KOPT-K1 (cell line): ENCODE results near the gene RS1.

Source experiments
- H3K27ac ChIP-seq: fragments of 200-600 bp; sonication (generic); 2 replicates; pipeline ENCODE4 v1.5.1; 2016; ENCODE audit warnings: antibody characterized with exemption, mild to moderate bottlenecking, low read depth, low read length; ENCODE audit not compliant: poor library complexity, severe bottlenecking
- H3K36me3 ChIP-seq: fragments of 200-600 bp; sonication (generic); 2 replicates; pipeline ENCODE4 v1.5.1; 2017; ENCODE audit warnings: antibody characterized with exemption, mild to moderate bottlenecking, low read length, moderate library complexity; ENCODE audit not compliant: insufficient read depth
- H3K9me3 ChIP-seq: fragments of 200-600 bp; sonication (generic); 2 replicates; pipeline ENCODE4 v1.5.1; 2017; ENCODE audit warnings: antibody characterized with exemption, low read length, mild to moderate bottlenecking; ENCODE audit not compliant: insufficient read depth, poor library complexity, severe bottlenecking

RS1 gene

DNA sequence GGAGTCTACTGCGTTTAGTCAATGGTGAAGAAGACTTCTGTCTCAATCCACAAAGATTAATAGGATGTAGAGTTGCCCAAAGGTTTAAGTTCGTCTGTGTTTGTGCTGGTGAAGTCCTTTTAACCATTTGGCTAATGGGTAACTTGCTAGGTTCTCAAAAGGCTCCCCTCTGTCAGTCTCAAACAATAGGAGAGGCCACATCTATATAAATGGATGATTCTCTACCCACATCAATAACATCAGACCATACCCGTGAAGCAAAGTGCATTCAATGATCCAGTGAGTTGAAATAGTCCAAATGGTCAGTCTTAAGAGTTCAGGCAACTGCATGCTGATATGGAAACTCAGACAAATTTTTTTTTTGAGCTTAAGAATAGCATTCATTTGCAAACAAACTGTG lies 28.1 kb downstream of the RS1 start:
- Histone ChIP-seq H3K27ac (no peak overlapping the region), H3K36me3 (no peaks in the 10 kb centered on the region), H3K9me3 (no peaks in the 10 kb centered on the region)

DNA sequence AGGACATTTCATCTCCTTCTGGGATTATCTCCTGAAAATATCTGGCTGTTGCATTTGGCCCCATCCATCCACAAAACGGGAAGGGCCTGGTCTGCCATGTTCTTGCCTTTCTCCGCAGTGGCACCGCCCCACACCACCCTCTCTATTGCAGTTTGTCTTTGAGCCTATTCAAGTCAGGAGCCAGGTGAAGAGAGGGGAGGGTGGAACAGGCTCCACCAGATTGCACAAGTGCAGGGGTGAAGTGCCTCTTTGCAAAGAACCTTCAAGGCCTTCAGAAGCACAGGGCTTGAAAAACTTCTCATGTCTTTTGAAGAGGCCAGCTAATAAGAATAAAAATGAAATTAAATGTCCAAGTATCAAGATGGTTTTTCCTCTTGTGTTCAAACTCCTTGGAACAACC lies 28.7 kb downstream of the RS1 start:
- H3K36me3 ChIP-seq: no peaks in the 10 kb centered on the region
- no peaks in the 10 kb centered on the region for H3K9me3 ChIP-seq
- no peak overlapping the region for H3K27ac ChIP-seq

DNA sequence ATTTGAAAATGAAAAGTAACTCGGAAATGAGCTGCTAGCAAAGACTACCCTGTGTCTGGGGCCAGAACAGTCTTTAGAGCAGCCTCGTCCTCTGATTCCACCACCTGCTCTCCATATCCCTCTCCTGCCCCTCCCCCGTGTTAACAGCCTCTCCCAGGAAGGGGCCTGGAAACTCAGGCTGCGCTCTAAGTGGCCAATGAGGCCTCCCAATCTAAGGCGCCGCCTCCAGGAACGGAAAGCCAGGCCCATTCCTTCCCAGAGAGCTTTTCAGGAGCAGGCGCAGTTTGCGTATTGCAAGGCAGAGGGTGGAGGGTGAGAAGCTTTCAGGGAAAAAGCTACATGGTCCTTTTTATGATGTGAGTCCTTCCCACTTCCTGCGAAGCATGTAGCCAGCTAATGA lies 31.2 kb downstream of the RS1 start:
- no peaks in the 10 kb centered on the region for H3K9me3 ChIP-seq
- H3K27ac ChIP-seq: no peak overlapping the region
- no peaks in the 10 kb centered on the region for H3K36me3 ChIP-seq

DNA sequence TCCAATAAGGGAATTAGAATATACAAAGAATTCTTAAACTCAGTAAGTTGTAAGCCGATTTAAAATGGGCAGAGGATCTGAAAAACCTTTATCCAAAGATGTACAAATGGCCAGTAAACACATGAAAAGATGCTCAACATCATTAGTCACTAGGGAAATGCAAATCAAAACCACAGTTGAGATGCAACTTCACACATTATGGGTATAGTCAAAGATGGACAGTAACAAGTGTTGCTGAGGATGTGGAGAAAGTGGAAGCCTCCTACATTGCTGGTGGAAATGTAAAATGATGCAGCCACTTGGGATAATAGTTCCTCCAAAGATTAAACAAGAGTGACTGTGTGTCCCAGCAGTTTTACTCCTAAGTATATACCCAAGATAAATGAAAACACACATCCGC lies 32.6 kb downstream of the RS1 start:
- no peaks in the 10 kb centered on the region for H3K36me3 ChIP-seq
- no peak overlapping the region for H3K27ac ChIP-seq
- no peaks in the 10 kb centered on the region for H3K9me3 ChIP-seq

DNA sequence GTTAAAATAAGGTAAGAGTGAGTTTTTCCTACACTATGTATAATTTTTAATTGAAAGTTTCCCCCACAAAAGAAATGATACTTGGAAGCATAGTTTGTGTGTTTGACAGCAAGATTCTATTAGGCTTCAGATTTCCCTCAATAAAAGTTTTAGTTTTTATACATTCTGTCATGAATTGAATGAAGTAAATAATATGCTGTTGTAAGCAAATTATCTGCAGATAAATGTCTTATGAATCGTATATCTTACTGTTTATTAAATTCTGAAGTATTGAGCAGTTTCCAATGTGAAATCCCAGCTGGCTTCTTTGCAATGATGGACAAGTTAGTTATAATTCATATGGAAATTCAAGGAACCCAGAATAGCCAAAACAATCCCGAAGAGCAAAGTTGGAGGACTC lies 33.5 kb downstream of the RS1 start:
- H3K27ac ChIP-seq: no peak overlapping the region
- H3K9me3 ChIP-seq: no peaks in the 10 kb centered on the region
- no peaks in the 10 kb centered on the region for H3K36me3 ChIP-seq

DNA sequence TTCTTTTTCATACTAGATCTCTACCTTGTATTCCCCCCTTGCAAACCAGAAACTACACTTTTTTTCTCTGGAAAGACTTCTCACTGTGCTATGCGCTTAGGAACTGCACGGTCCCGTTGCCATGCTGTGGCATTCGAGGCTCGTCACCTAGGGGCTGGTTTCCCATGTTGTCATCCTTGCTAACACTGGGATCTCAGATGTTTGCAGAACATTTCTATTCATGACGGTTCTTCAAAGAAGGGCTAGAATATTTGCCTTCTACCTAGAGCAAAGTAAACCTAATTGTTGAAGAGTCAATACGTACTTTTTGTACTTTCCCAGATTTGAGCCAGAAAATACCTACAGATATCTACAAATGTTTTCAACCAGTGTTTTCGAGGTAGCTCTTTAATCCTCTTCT lies 41.0 kb downstream of the RS1 start:
- H3K27ac ChIP-seq: no peak overlapping the region

DNA sequence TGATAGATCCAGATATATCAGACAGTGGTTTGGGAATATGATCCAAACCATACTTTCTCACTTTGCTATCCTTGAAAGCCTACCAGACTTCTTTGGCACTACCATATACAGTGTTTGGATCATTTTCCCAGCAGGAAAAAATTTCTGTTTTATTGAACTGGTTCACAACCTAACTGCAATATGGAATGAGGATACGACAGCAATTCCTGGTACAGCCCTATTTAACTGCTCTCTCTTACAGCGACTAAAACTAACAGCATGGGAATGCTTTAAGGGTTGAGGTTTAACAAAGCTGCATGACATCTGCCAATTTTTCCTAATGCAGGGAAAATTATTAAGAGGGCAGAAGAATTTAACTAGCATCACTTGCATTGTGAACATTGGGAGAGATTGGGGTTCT lies 47.3 kb downstream of the RS1 start:
- H3K9me3 ChIP-seq: no peaks in the 10 kb centered on the region
- no peak overlapping the region for H3K27ac ChIP-seq
- no peaks in the 10 kb centered on the region for H3K36me3 ChIP-seq

More for the DNA sequence above, 41.0 kb downstream of the RS1 start:
- H3K36me3 ChIP-seq: no peaks in the 10 kb centered on the region
- H3K9me3 ChIP-seq: no peaks in the 10 kb centered on the region

DNA sequence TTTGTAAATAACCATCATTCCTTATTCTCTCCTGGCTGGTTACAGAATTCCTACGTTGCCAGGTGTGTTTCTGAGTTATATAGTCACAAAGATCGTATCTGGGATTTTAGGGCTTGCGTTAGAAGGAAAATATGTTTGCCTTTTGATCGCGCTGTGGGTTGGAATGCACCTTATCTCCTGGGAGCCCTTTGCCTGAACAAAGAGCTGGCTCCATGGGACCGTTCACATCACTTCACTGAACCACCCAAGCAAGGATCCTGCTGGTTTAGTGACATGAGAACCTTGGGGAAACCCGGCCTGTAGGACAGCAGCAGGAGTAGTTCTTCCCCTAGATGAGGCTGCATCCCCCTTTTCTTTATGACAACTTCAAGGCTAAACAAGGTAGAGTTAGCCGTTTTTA lies 51.6 kb downstream of the RS1 start:
- Histone ChIP-seq H3K9me3 (no peaks in the 10 kb centered on the region), H3K36me3 (no peaks in the 10 kb centered on the region), H3K27ac (no peak overlapping the region)

DNA sequence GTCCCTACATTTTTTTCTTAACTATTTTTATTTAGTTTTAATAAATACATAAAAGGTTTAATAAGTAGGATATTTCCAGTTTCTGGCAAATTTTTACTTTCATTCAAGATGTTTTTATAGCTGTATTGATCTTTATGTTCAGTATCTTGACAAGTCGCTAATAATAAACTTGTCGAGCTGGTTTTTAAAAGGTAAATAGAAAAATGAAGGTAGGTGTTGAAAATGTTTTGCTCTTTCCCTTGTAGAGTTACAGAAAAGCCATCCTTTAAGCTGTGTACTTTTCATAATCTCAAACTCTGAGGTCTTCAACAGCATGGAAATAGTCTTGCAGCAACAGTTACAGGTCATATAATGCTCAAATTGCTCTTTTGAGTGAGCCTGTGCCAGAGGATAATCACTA lies 52.6 kb downstream of the RS1 start:
- Histone ChIP-seq H3K9me3 (no peaks in the 10 kb centered on the region), H3K27ac (no peak overlapping the region), H3K36me3 (no peaks in the 10 kb centered on the region)

DNA sequence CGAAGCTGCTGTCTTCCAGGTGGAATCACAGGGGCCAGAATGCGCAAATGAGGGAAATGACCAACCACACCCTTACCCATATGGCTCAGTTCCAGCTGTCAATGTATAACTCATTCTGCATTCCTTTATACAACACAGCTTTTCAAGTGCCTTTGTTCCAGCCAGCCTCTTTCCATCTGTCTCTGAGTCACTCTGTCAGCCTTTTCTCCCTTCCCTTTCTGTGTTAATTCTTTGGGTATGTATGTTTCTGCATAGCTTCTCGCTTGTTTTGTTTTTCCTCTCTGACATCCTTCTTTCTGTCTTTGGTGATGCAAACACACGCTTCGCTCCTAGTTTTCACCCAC lies 54.5 kb downstream of the RS1 start:
- no peaks in the 10 kb centered on the region for H3K36me3 ChIP-seq
- no peaks in the 10 kb centered on the region for H3K9me3 ChIP-seq
- H3K27ac ChIP-seq: no peak overlapping the region

DNA sequence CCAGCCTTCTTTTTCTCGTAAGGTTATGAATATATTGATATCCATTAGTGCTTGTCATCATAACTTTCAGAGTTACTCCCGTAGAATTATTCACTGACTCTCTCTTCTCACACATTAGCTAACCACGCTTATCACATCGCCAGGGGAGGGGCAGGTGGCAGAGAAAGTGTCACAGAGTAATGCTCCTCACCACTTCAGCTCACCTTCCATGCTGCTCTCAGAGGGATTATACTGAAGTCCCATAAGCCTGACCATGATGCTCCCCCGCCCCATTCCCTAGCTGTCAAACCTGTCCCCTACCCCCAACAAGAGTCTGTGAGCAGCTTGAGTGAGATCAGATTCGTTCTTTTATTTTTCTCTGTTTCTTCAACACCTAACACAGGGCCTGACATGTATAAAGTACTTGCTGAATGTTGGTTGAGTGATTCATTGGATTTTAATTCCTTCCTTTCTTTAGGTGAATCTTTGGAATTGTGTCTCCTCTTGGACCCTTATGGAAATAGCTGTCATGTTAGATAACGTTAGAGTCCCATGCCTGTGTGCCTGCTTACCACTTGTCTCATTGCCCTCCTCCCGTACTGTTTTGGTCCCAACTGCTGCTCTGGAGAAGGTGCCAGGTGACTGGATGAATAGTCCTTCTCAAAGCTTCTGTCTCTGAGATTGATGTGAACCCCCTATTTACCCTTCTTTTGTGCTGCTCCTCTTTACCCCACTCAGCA lies 55.1 kb downstream of the RS1 start:
- Histone ChIP-seq H3K27ac (no peak overlapping the region), H3K9me3 (no peaks in the 10 kb centered on the region), H3K36me3 (no peaks in the 10 kb centered on the region)

DNA sequence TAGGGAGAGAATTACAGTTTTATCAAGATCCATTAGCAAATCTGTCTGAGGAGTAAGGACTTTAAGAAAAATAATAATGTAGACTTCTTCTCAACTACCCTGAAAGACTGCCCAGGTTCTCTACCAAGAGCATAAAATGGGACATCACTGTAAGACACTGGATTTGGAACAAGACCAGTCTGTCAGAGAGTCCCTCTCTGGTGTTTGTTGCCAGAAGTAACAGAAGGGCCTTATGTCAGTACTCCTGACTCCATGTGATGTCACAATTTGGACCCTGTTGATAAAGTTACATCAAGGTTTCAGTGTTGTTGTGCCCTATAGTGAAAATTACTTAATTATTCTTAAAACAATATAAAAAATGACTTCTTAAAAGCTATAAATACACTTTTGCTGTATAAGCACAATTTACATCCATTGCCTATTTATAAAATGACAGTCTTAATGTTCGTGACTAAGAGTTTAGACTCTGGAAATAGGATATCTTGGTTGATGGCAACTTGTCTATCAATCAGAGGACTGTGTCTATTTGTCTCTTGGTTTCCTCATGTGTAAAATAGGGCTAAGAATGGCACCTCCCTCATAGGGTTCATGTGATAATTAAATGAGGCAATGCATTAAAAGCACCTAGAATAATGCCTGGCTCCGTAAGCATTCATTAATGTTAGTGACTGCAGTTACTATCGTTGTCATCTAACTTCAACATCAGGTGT lies 57.8 kb downstream of the RS1 start:
- H3K27ac ChIP-seq: no peak overlapping the region
- H3K36me3 ChIP-seq: no peaks in the 10 kb centered on the region
- no peaks in the 10 kb centered on the region for H3K9me3 ChIP-seq

DNA sequence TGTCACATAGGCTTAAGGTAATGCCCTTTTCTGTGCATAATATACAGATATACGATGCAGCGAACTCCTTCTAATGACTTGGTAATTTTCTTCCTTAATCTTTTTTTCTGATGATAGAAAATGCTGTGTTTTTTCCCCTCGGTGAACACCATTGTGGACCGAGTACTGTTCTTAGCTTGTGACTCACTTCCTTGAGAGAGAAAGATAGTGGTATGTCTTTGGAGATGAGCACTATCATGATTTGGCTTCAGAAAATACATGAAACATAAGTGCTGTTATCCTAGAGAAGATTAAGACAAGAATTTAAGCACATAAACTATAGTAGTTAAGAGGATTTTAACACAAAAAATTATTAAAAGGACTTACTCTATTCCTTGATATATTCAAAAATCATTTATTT lies 63.9 kb downstream of the RS1 start:
- Histone ChIP-seq H3K27ac (no peak overlapping the region), H3K36me3 (no peaks in the 10 kb centered on the region), H3K9me3 (no peaks in the 10 kb centered on the region)

DNA sequence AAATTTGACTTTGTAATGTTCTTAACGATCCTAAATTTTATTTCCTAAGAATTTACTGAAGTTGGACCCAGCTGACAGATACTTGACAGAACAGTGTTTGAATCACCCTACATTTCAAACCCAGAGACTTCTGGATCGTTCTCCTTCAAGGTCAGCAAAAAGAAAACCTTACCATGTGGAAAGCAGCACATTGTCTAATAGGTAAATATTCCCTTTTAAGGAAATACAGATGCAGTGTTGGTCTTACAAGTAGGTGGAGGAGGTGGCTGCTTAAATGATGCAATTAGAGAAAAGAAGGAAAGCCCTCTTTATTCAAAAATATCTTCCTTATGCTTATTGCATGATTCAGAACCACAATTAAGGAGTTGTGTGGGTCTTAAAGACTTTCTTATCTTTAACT lies 73.5 kb downstream of the RS1 start:
- H3K9me3 ChIP-seq: no peaks in the 10 kb centered on the region
- H3K27ac ChIP-seq: no peak overlapping the region
- H3K36me3 ChIP-seq: no peaks in the 10 kb centered on the region

DNA sequence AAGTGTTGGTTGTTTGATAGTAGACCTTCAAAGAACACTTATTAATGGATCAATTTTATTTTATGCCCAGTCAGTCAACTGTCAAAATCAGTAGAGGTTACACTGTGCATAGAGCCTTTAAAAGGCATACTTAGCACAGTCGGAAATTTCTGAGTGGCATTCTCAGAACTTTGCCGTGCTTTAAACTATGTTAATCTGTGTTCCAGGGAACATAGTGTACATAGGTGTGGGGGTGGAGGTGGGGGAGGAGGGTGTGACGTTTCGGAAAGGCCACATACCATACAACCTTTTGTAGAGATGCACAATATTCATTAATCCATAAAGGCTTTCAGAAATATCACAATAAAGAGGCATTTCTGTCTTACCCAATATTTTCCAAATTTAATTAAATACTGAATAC lies 75.8 kb downstream of the RS1 start:
- Histone ChIP-seq H3K36me3 (no peaks in the 10 kb centered on the region), H3K9me3 (no peaks in the 10 kb centered on the region), H3K27ac (no peak overlapping the region)

DNA sequence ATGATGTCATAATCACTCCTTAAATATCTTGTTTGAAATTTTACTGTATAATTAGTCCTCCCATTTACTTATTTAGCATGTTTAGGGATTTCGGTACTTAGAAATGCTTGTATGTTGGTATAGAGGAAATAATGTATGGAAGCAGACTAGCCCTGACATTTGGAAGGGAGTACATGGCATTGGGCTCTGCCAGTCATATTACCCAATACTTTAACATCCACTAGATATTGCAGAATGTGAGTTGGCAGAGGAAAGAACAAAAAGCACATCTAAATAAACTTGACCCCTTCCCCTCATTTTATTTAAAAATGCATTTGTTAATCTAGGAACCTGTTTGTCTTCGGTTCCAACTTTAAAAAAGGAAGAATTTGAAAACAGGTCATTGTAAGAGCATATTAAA lies 77.8 kb downstream of the RS1 start:
- Histone ChIP-seq H3K27ac (no peak overlapping the region), H3K36me3 (no peaks in the 10 kb centered on the region), H3K9me3 (no peaks in the 10 kb centered on the region)
